Smooth muscle cell (in vitro differentiated cells): Measurements from ENCODE around the gene ABCG1. TPM values are rescaled to one million over a fixed set of nuclear protein-coding genes. Genes with fewer than 3 reads are reported as not detected.

ENCODE experiments used
- DNase-seq: peaks from one replicate; lab custom pipeline; 2025; ENCODE audit not compliant: unreplicated experiment; lab: John Stamatoyannopoulos, UW
- H2AFZ ChIP-seq: fragments of 200-600 bp; sonication (generic); 2 replicates; pipeline ENCODE4 v1.6.0; 2016; ENCODE audit warnings: antibody characterized with exemption, low read depth, mild to moderate bottlenecking
- H3F3A ChIP-seq: fragments of 200-600 bp; sonication (generic); 2 replicates; pipeline ENCODE4 v1.6.0; 2017; ENCODE audit warnings: antibody characterized with exemption, low read depth
- H3K27ac ChIP-seq: fragments of 200-600 bp; sonication (generic); 2 replicates; pipeline ENCODE4 v1.5.1; 2016; ENCODE audit warnings: low read depth, mild to moderate bottlenecking
- H3K27me3 ChIP-seq: fragments of 200-600 bp; sonication (generic); 2 replicates; pipeline ENCODE4 v1.6.1; 2016; ENCODE audit warnings: low read depth, mild to moderate bottlenecking
- H3K36me3 ChIP-seq: fragments of 200-600 bp; sonication (generic); 2 replicates; pipeline ENCODE4 v1.5.1; 2016; ENCODE audit warnings: low read depth
- H3K4me1 ChIP-seq: fragments of 200-600 bp; sonication (generic); 2 replicates; pipeline ENCODE4 v1.5.1; 2016; ENCODE audit warnings: low read depth
- H3K4me2 ChIP-seq: fragments of 200-600 bp; sonication (generic); 2 replicates; pipeline ENCODE4 v1.6.0; 2016; ENCODE audit warnings: mild to moderate bottlenecking
- H3K4me3 ChIP-seq: fragments of 200-600 bp; sonication (generic); 2 replicates; pipeline ENCODE4 v1.5.1; 2016; ENCODE audit warnings: mild to moderate bottlenecking
- H3K79me2 ChIP-seq: fragments of 200-600 bp; sonication (generic); 2 replicates; pipeline ENCODE4 v1.6.0; 2016; ENCODE audit warnings: low read depth, mild to moderate bottlenecking
- H3K9ac ChIP-seq: fragments of 200-600 bp; sonication (generic); 2 replicates; pipeline ENCODE4 v1.6.0; 2016; ENCODE audit warnings: low read depth
- H3K9me3 ChIP-seq: fragments of 200-600 bp; sonication (generic); replicated peaks from 2 replicates; pipeline ENCODE4 v1.5.1; 2016; ENCODE audit warnings: low read depth
- H4K20me1 ChIP-seq: fragments of 200-600 bp; sonication (generic); 2 replicates; pipeline ENCODE4 v1.6.0; 2016; ENCODE audit warnings: low read depth
- CTCF ChIP-seq: fragments of 200-600 bp; sonication (generic); IDR thresholded peaks from 2 replicates; pipeline ENCODE4 v1.5.1; 2017; ENCODE audit warnings: borderline replicate concordance, mild to moderate bottlenecking, antibody characterized with exemption; ENCODE audit not compliant: insufficient read depth, poor library complexity, severe bottlenecking
- WGBS: methylation state at CpG from one replicate; pipeline ENCODE4 v1.1.7; 2016; ENCODE audit warnings: low lambda C conversion rate; 5-methylcytosine and 5-hydroxymethylcytosine counted together
- polyA plus RNA-seq: library from polyadenylated mRNA; unstranded; fragments of >200 nt; fragmentation: Nextera tagmentation; extraction: Ambion mirVana; gene quantifications from 2 replicates; pipeline ENCODE4 v1.2.1, GENCODE V29; 2016
- total RNA-seq: library from RNA; depleted of rRNA; stranded (reverse); fragments of >200 nt; gene quantifications from 2 replicates; pipeline ENCODE4 v1.2.3, GENCODE V29; 2014

Gene ABCG1
- total and polyA plus RNA-seq, 2 experiments from 2014 or later: 0.55 to 2.9 TPM

GRCh38 chr21:42221581-42222345 is 2.8 kb downstream of the ABCG1 start:
- no peak overlapping the region for H2AFZ ChIP-seq
- no peak overlapping the region for H3K9ac ChIP-seq
- no peak for TF ChIP-seq CTCF
- H3K4me1 ChIP-seq: peaks cover 14% of the 10 kb centered on the region
- H3K27me3 ChIP-seq: peaks cover 89% of the 10 kb centered on the region
- 79% methylated on average over 15 of the region's 15 CpGs for WGBS
- H3K4me3 ChIP-seq: no peak overlapping the region
- H3K27ac ChIP-seq: no peak overlapping the region
- H3K4me2 ChIP-seq: no peak overlapping the region
- H4K20me1 ChIP-seq: no peaks in the 10 kb centered on the region
- no peaks in the 10 kb centered on the region for H3F3A ChIP-seq
- DNase-seq: no peak
- no peaks in the 10 kb centered on the region for H3K79me2 ChIP-seq
- H3K9me3 ChIP-seq: no peaks in the 10 kb centered on the region
- no peaks in the 10 kb centered on the region for H3K36me3 ChIP-seq

GRCh38 chr21:42222386-42222785 is 3.4 kb downstream of the ABCG1 start:
- Histone ChIP-seq H3K4me3 (no peak overlapping the region), H3K4me2 (no peak overlapping the region), H3K79me2 (no peaks in the 10 kb centered on the region), H3K27ac (no peak overlapping the region), H3K36me3 (no peaks in the 10 kb centered on the region), H3K4me1 (peaks cover 14% of the 10 kb centered on the region), H3F3A (no peaks in the 10 kb centered on the region), H3K9ac (no peak overlapping the region), H4K20me1 (no peaks in the 10 kb centered on the region), H2AFZ (no peak overlapping the region), H3K9me3 (no peaks in the 10 kb centered on the region), H3K27me3 (peaks cover 88% of the 10 kb centered on the region)
- 87% methylated on average over 6 of the region's 6 CpGs for WGBS
- DNase-seq: no peak
- no peak for TF ChIP-seq CTCF

GRCh38 chr21:42222821-42223390 is 4.0 kb downstream of the ABCG1 start:
- no peak overlapping the region for H2AFZ ChIP-seq
- H3K27ac ChIP-seq: no peak overlapping the region
- H3F3A ChIP-seq: no peaks in the 10 kb centered on the region
- H3K4me1 ChIP-seq: peaks cover 14% of the 10 kb centered on the region
- no peak for DNase-seq
- no peaks in the 10 kb centered on the region for H4K20me1 ChIP-seq
- H3K4me3 ChIP-seq: no peak overlapping the region
- H3K4me2 ChIP-seq: no peak overlapping the region
- WGBS: 86% methylated on average over 9 of the region's 9 CpGs
- no peaks in the 10 kb centered on the region for H3K79me2 ChIP-seq
- no peak overlapping the region for H3K9ac ChIP-seq
- peaks cover 85% of the 10 kb centered on the region for H3K27me3 ChIP-seq
- H3K36me3 ChIP-seq: no peaks in the 10 kb centered on the region
- no peaks in the 10 kb centered on the region for H3K9me3 ChIP-seq
- no peak for TF ChIP-seq CTCF
